NT2/D1 (cell line): ENCODE data around the gene ZNF660.
A peak's percentile ranks its signal among the peaks of the same experiment; 100 is the strongest.

Experiments used
- DNase-seq: peaks from one replicate; pipeline ENCODE4 v3.0.0-alpha.2; 2011; ENCODE audit warnings: low read depth, low spot score
- H3K27me3 ChIP-seq: 2 replicates; pipeline ENCODE4 v1.6.0; 2011; ENCODE audit warnings: mild to moderate bottlenecking; ENCODE audit not compliant: insufficient read length, insufficient read depth
- H3K36me3 ChIP-seq: 2 replicates; pipeline ENCODE4 v1.6.1; 2011; ENCODE audit warnings: mild to moderate bottlenecking, low read length, mixed read lengths; ENCODE audit not compliant: insufficient read depth, insufficient read length
- H3K4me1 ChIP-seq: 2 replicates; pipeline ENCODE4 v1.5.1; 2011; ENCODE audit not compliant: insufficient read depth, insufficient read length
- H3K4me3 ChIP-seq: 2 replicates; pipeline ENCODE4 v1.5.1; 2011; ENCODE audit warnings: low read depth; ENCODE audit not compliant: insufficient read length
- H3K9ac ChIP-seq: 2 replicates; pipeline ENCODE4 v1.6.0; 2011; ENCODE audit warnings: low read depth; ENCODE audit not compliant: insufficient read length
- H3K9me3 ChIP-seq: 2 replicates; pipeline ENCODE4 v1.5.1; 2011; ENCODE audit warnings: mild to moderate bottlenecking, low read length; ENCODE audit not compliant: insufficient read depth
- SUZ12 ChIP-seq: IDR thresholded peaks from 2 replicates; pipeline ENCODE4 v1.6.1; 2011; ENCODE audit not compliant: insufficient read length, insufficient read depth; ENCODE audit errors: extremely low read depth
- YY1 ChIP-seq: IDR thresholded peaks from 2 replicates; pipeline ENCODE4 v1.6.1; 2011; ENCODE audit not compliant: insufficient read length, insufficient read depth
- ZNF274 ChIP-seq: IDR thresholded peaks from 2 replicates; pipeline ENCODE4 v1.6.1; 2011; ENCODE audit warnings: mild to moderate bottlenecking, low read depth, low read length

The ZNF660 gene

GRCh38 chr3:44643024-44643423, 58.3 kb downstream of the ZNF660 start:
- Histone ChIP-seq H3K36me3 (peaks cover 53% of the 10 kb centered on the region), H3K9me3 (peaks cover 34% of the 10 kb centered on the region), H3K4me3 (no peak overlapping the region), H3K4me1 (no peaks in the 10 kb centered on the region), H3K27me3 (no peaks in the 10 kb centered on the region), H3K9ac (no peak overlapping the region)
- TF ChIP-seq YY1 (no peak), SUZ12 (no peak), ZNF274 (no peak)
- no peak for DNase-seq

GRCh38 chr3:44647771-44648170, 63.0 kb downstream of the ZNF660 start:
- no peak for DNase-seq
- Histone ChIP-seq H3K9me3 (peaks cover 13% of the 10 kb centered on the region), H3K9ac (no peak overlapping the region), H3K4me1 (no peaks in the 10 kb centered on the region), H3K27me3 (no peaks in the 10 kb centered on the region), H3K4me3 (no peak overlapping the region), H3K36me3 (peaks cover 46% of the 10 kb centered on the region)
- TF ChIP-seq YY1 = no peak
- TF ChIP-seq ZNF274 = no peak

DNA sequence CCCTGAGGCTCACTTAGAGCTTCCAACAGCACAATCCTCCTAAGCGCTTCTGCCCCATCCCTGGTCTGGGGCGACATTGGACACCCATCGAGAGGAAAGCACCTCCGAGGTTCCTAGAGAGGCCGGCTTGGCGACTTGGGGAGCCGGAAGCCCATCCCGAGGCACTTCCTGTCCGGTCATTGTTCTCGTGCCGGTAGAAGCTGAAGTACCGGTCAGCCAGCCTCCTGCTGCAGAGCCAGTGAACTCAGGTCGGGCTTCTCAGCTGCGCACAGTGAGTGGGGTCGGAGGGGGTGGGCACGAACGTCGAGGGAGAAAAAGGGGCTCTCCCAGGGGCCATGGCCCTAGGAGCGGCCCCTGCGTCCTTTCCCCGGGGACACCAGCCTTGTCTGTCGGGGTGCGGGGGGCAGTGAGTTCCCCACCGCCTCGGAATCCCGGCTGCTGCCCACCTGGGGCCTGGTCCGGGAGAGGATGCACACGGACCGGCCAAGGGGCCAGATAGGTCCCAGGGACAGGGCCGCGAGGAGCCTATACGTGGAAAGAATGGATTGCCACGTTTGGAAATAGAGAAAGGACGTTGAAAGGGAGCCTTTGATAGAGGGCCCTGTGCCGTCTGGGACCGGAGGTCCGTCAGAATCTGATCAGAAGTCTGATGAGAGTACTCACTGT, 63.9 kb downstream of the ZNF660 start, which contains the start of gene ZNF35:
TSS of gene ZNF35 (plus strand) at position 169 of the 666 bp plus-strand sequence. CDS start 2,336 bp downstream, outside the sequence.
- H3K4me3 ChIP-seq = peak within 1 kb of the TSS; percentile 85
- TF ChIP-seq SUZ12 (no peak), YY1 (no peak), ZNF274 (no peak)
- no peaks in the 10 kb centered on the region for H3K27me3 ChIP-seq
- peak; percentile 89 for DNase-seq
- peaks cover 4% of the 10 kb centered on the region; the same call in 1 of the 2 replicates for H3K9me3 ChIP-seq
- no peaks in the 10 kb centered on the region for H3K4me1 ChIP-seq
- peaks cover 46% of the 10 kb centered on the region for H3K36me3 ChIP-seq
- peak within 1 kb of the TSS; percentile 95 for H3K9ac ChIP-seq
